GM20431 (cell line): ENCODE measurements around the gene SLC36A3.
"Not testable (repeated sequence)": the region's sequence is repeated elsewhere in the genome, so short reads cannot be mapped to it uniquely, and the experiment has no call there.

Experiments
- in situ Hi-C: fragments of 300-500 bp; cut with MseI, MboI; formaldehyde crosslinking; loops from one replicate; pipeline ENCODE4 v1.15.0; 2020; ENCODE audit warnings: low sequenced_read_pairs; ENCODE audit not compliant: unreplicated experiment

The SLC36A3 gene

DNA sequence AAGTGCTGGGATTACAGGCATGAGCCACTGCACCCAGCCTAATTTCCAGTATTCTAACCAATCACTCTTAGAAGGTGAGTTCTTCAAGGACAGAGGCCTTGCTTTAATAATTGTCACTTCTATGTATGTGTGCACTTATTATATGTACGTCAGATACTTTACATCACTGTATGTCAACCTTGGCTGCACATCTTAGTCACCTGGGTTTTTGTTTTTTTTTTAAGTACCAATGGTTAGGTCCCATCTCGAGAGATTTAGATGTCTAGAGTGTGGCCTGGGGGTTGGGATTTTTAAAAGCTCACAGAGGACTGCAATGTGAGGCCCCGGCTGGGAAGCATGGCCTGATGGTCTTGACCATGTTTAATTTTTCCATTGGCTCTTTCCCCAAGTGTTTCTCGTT, 60.4 kb downstream of the SLC36A3 start:
- in situ Hi-C loops, result no loop called here

DNA sequence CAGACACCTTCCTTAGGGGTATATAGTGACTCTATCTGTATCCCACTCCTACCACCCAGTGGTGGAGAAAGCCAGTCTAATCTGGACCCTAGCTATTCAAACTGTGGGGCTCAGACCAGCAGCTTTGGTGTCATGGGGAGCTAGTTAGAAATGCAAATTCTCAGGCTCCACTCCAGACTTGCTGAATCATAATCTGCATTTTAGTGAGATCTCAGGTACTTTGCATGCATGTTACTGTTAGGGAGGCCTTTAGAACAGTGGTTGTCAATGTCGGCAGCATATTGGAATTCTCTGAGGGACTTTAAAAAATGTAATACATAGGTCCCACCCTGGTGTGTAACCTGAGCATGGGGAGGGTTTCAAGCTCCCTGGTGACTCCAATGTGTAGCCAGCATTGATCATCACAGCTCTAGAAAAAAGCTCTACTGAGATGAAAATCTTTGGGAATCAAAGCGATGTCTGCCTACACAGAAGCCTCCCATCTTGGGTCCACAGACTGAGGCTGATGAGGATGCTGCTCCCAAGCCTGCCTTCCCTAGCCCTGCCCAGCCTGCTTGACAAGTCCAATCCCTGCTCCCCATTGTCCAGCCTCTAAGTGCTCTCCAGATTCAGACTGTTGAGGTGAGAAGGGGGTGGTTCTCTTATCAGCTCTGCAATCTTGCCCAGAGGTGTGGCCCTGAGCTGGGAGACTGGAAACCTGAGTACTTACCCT, 62.5 kb downstream of the SLC36A3 start:
- in situ Hi-C loops, result no loop called here

DNA sequence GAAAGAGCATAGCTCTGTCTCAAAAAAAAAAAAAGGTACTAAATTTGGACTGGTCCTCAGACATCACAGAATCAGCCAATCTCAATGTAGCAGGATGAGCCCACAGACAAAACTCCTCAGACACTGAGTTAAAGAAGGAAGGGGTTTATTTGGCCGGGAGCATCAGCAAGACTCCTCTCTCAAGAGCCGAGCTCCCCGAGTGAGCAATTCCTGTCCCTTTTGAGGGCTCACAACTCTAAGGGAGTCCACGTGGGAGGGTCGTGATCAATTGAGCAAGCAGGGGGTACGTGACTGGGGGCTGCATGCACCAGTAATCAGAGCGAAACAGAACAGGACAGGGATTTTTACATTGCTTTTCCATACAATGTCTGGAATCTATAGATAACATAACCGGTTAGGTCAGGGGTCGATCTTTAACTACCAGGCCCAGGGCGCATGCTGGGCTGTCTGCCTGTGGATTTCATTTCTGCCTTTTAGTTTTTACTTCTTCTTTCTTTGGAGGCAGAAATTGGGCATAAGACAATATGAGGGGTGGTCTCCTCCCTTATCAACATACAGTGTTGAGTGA, 63.2 kb downstream of the SLC36A3 start:
- in situ Hi-C loops, result not testable (repeated sequence)

DNA sequence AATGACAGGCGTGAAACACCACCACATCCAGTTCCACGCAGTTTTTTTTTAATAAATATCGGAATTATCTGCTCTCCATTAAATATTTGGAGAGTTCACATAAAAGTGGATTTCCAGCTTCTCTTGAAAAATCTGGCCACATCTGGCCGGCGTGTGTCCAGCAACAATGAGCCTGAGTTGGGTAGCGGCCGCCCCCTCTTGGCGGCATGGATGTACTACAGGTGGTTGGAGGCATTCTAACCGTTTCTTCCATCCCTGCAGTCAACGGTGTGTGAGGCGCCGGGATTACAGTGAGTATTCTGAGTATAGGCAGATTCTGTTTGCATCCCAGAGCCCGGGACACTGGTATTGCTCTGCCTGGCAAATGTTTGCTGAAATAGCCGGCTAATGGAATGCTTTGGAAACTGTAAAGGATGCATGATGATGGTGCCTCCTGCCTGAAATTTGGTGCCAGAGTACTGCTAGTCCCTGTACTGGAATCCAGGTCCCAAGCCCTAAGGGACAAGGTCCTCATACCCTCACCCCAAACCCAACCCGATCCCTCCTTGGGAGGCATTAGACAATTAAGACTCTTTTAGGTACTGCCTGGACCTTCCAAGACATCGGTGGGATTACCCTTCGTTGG, 64.2 kb downstream of the SLC36A3 start:
- in situ Hi-C loops, result no loop called here

DNA sequence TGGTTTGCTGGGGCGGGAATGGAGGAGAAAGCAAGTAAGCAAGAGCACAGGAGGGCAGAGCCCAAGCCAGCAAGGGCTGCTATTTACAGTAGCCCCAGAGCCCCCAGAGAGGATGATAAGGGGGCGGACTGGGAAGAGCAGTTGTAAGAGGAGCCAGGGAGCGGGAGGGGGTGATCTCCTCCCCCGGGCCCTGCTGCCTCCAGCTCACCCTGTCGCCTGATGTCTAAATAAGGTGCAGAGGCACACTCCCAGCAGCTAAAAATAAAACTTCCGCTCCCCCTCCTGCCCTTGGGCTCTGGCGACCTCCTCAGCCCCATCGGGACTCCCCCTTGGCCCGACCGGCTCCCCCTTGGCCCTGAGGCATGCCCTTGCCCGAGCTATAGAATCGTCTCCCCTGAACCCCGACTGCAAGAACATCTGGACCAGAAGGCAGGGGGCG, 65.2 kb downstream of the SLC36A3 start:
- in situ Hi-C loops, result no loop called here

DNA sequence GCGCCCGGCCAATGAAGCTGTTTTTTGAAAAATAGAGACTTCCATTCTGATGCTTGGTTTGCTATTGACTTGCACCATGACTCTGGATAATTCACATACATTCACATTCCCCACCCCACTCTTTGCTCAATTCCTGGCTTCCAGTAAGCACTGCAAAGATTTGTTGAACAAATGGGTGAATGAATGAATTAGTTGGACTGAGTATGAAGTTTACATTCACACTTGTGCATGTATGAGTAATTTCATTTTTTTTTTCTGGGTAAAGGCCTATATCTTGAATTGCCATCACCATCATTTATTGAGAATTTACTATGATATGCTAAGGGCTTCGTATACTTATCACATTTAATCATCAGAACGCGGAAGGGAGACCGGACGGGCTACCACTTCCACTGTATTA, 65.9 kb downstream of the SLC36A3 start:
- in situ Hi-C loops, result no loop called here

DNA sequence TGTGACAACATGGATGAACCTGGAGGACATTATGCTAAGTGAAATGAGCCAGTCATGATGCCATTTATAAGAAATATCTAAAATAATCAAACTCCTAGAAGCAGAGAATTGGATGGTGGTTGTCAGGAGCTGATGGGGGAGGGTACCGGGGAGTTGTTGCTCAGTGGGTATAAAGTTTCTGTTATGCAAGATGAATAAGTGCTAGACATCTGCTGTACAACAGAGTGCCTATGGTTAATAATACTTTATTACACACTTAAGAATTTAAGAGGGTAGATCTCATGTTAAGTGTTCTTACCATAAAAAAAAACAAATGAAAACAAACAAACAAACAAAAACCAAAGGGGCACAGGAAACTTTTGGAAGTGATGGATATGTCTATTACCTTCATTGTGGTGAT, 66.7 kb downstream of the SLC36A3 start:
- in situ Hi-C loops, result no loop called here

DNA sequence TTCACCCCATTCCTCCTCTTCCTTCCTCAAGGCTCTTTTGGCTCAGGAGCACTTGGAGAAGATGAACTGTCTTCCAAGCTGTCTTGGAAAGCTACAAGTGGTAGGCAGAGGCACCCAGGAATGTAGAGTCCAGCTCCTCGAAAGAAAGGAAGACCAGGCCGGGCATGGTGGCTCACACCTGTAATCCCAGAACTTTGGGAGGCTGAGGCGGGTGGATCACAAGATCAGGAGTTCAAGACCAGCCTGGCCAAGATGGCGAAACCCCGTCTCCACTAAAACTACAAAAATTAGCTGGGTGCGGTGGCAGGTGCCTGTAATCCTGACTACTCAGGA, 68.4 kb downstream of the SLC36A3 start:
- in situ Hi-C loops, result not testable (repeated sequence)

DNA sequence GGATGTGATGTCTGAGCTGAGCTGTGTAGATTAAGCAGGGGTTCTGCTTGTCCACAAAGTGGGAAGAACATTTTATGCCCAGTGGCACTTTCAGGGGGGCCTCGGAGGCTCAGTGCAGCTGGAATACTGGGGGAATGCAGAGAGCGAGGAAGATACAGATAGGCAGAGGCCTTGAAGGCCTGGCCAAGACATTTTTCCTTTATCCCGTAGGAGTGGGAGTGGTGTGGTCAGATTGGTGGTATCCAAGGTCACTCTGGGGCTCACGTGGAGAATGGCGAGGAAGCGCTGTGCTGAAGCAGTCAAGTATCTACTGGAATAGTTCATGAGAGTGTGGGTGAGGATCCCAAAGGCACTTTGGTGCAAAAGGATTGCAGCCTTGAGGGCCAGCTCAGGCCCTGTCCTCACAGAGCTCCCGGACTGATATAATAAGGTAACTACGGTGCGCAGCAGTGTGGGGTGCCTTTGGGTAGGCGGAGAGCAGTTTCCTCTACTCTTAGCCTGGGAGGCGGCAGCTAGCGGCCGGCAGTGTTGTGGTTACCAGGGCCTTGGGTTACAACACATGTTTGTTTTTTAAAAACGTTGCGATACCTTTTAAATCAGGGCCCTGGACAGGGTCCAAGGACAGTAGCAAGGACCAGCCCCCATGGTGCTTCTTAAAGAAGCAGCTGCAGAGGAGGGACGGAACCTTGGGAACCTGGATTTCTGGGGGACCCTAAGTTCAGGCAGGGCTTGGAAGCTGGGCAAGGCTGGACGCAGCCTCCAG, 68.9 kb downstream of the SLC36A3 start:
- in situ Hi-C loops, result no loop called here

DNA sequence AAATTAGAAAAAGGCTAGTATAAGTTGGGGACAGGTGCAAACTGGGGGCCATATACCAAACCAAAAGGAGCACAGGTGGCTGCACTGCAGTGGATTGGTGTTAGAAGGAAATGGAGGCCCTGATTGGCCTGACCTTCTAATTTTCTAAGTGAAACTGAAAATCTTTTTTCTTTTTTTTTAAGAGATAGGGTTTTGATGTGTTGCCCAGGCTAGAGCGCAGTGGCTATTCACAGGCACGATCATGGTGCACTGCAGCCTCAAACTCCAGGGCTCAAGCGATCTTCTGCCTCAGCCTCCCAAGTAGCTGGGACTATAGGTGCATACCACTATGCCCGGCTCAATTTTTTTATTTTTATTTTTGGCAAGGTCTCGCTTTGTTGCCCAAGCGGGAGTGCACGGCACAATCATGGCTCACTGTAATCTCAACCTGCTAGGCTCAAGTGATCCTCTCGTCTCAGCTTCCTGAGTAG, 69.9 kb downstream of the SLC36A3 start:
- in situ Hi-C loops, result no loop called here

DNA sequence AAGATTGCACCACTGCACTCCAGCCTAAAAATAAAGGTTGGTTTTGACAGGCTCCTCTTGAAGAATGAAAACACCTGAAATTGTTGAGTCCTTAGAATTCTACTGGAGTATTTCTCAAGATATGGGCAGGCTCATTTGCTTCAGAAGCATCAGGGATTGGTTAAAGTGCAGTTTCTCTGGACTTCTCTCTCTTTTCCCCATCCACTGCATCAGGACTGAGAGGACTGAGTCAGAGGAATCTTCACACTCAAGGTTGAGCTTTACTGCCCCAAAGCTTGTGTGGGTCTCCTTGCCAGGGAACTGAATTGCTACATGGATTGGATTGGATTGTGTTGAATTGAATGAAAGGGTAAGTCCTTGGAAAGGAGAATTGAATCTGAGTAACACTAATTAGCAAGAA, 72.2 kb downstream of the SLC36A3 start:
- in situ Hi-C loops, result no loop called here

DNA sequence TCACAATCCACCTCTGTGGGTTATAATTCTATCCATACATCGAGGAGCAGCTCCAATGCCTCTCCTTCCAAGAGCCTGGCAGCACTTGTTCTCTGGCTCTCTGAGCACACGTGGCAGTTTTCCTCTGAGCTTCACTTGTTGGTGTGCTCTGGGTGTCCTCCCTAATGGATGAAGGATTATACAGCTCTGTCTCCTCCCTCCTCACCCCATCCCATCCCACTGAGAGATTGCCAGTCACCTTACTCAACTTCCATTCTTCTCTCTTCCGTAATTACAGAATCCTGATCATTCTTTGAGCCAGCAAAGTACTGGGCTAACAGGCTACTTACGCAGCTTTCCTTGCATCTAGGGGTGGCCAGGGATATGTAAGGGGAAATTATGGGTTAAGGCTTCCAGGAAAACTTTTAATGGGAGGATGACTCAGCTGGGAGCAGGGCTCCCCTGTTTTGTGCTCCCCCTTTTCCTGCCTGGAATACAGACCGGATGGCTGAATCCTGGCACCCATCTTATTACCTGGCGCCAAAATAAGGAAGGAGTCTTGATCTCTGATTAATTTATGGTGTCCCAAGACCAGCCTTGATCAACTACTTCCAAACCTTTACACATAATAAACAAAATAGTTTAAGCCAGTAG, 73.4 kb downstream of the SLC36A3 start:
- in situ Hi-C loops, result no loop called here

DNA sequence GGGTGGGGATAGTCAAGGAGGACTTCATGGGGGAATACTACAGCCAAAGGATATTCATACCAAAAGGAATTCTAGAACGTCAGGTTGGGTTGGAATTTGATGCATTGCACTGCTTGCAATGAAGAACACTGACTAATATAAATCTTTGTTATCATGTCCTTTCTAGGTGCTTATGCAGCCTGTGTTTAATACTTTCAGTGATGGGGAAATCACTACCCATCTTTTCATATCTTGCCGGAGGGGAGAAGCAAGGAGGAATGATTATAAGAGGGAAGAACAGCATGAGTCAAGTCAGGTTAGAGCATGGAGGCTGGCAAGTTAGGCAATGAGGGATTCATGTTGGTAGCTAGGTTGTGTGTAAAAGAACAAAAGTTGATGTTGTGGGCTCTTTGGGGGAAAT, 74.6 kb downstream of the SLC36A3 start:
- in situ Hi-C loops, result no loop called here

DNA sequence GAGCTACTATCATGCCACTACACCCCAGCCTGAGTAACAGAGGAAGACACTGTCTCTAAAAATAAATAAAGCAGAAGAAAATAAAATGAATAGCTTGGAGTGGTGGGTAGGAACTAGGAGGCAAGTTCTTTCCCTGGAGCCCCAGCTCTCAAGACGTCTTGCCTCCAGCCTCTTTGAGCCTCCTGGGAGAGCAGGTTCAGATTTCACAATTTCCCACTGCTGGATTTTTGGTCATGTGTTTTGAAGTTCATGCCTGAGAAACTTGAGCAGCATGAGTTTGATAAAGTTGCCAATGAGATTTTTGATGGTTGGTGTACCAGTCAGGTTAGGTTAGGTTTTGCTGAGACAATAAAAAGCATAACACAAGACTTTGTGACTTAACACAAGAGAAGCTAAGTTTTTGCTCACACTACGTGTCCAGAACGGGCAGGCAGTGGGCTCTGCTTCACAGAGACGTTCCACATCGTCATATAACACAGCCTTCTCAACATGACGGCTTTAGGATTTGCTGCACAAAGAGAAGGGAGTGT, 75.6 kb downstream of the SLC36A3 start:
- in situ Hi-C loops, result no loop called here
